Activated CD4-positive, alpha-beta T cell treated with anti-CD3 and anti-CD28 coated beads, Interleukin-10, Interleukin-2, amounts not matched to agents 100 ng/mL and 50 ng/mL, durations not matched to agents 16 hours and 8 hours (primary cell): ENCODE data around the gene ZNF32.

ENCODE experiments used
- DNase-seq: peaks from one replicate; pipeline ENCODE4 v3.0.0-alpha.2; 2020

The ZNF32 gene, protein sequence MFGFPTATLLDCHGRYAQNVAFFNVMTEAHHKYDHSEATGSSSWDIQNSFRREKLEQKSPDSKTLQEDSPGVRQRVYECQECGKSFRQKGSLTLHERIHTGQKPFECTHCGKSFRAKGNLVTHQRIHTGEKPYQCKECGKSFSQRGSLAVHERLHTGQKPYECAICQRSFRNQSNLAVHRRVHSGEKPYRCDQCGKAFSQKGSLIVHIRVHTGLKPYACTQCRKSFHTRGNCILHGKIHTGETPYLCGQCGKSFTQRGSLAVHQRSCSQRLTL

GRCh38 chr10:43648398-43649184 lies at the start of gene ZNF32:
Gene ZNF32, minus strand, starts transcription at chr10:43648881. Its CDS starts 2,748 bp downstream, at chr10:43646133.
- peak; percentile 86 for DNase-seq

DNA sequence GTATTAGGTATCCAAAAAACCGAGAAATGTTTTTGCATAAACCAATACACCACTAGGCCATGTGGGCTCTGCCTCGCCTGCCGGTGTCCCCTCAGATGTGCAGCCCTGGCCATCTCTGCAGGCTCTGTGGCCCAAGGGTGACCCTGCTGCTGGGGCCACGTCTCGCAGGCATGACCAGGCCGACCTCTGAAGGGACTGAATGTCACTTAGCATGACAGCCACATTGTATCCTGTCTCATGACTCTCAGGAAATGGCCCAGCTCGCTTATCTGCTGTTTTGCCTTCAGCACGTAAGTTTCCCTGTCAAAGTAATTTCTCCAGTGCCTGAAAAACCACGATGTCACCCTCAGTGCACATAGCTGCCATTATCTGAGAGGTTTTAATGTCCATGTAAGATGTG lies 49.5 kb upstream of the ZNF32 start:
- no peak for DNase-seq

DNA sequence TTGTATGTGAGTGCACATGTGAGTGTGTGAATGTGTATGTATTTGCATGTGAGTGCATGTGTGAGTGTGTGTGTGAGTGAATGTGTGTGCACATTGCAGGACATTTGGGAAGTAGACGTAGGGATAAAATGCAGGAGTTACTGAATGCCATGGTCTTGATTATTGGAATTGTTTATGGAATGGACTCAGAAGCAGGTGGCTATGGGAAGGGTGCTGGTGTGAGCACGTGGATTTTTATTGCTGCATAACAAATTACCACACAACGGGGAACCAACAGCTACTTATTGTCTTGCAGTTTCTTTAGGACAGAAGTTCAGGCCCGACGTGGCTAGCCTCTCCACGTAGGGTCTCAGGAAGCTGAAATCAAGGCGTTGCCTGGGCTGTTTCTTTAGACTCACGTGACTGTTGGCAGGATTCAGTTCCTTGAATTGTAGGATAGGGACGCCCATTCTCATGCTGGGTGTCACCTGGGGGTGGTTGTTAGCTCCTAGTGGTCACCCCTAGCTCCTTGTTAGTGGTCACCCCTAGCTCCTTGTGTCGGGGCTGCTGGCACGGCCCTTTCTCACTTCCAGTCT lies 48.3 kb upstream of the ZNF32 start:
- no peak for DNase-seq

- DNase-seq = no peak
These were observed 47.0 kb upstream of the ZNF32 start for GRCh38 chr10:43695730-43696129.

- no peak for DNase-seq
These were observed 46.6 kb upstream of the ZNF32 start for GRCh38 chr10:43695321-43695720.

GRCh38 chr10:43694526-43694925 lies 45.8 kb upstream of the ZNF32 start:
- DNase-seq = no peak

GRCh38 chr10:43693602-43694001 lies 44.9 kb upstream of the ZNF32 start:
- DNase-seq = no peak

- no peak for DNase-seq
These were observed 43.6 kb upstream of the ZNF32 start for GRCh38 chr10:43692051-43692825.

DNA sequence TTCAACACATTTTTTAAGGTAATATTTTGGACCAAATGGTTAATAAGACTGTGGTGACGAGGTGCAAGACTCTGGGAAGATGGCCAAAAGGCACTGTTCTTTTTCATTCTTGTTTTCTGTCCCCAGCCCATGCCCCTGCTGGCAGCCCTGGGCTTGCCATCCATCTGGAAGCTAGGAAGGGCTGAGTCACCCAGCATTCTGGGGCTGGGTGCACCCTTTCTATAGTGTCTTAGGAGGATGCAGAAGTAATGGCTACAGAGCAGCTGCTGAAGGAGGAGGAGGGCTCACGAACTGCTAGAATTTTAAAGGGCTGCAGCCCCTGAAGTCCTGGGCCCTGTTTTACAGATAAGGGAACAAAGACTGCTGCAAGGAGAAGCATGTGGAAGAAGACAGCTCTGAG lies 42.8 kb upstream of the ZNF32 start:
- no peak for DNase-seq

- DNase-seq = peak; percentile 86
These were observed 41.5 kb upstream of the ZNF32 start for GRCh38 chr10:43689955-43690771.

DNA sequence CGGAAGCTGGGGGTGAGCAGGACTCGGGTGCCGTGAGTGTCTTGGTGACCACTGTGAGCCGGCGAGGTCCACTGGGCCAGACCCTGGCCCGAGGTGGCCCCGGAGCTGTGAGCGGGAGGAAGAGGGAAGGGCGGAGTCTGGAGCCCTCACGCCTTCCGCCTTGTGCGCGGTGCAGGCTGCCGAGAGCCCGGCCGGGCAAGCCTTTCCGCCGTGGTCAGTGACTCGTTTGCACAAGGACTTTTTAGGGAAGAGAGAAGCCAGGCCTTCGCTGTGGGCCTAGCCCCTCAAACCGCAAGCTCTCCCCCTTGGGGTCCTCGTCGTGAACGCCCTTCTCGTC lies 40.9 kb upstream of the ZNF32 start:
- DNase-seq = peak; percentile 20

- DNase-seq = no peak
These were observed 40.4 kb upstream of the ZNF32 start for GRCh38 chr10:43689007-43689491.

DNA sequence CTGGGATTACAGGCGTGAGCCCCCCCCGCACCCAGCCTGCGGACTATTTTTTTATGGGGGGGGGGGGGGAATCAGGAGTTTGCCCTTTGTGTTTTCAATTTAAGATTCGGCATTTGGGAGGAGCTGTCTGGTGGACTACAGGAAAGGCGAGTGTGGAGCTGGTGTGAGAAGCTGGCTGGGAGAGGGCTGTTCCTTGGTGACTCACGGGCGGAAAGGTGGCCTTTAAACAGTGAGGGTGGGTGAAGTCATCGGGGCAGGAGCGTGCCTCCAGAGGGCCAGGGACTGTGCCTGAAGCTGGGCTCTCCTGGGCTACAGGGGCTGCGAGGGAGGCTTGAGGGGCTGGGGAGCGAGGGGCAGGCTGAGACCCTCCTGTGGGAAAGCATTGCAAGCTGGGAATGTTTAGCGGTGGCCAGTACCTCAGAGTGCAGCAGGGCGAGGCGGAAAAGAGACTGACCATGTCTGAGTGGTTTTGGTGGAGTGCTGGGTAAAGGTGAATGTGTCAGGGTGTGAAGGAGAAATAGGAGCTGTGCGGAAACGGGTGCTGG lies 39.7 kb upstream of the ZNF32 start:
- no peak for DNase-seq

- no peak for DNase-seq
These were observed 38.7 kb upstream of the ZNF32 start for GRCh38 chr10:43687373-43687772.

- no peak for DNase-seq
These were observed 37.7 kb upstream of the ZNF32 start for GRCh38 chr10:43686414-43686813.

DNA sequence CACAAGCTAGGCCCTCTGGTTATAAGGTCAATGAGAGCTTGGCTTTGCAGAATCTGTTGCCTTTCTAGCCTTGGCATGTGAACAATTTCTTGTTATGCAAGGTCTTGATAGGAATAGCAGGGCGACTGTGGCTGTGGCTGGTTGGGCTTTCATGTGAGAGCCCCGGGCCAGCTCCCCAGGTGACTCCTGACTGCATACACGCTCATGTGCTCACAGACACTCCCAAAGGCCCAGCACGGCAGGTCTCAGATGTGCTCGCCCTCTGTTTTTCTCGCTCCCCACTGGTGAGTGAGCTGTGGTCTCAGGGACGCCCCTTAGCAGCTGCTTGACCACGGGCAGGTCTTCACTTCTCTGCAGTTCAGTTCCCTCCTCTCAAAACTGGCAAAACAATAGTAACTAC lies 37.1 kb upstream of the ZNF32 start:
- no peak for DNase-seq

GRCh38 chr10:43684292-43684559 lies 35.5 kb upstream of the ZNF32 start:
- DNase-seq = no peak

- peak; percentile 35 for DNase-seq
These were observed 35.0 kb upstream of the ZNF32 start for GRCh38 chr10:43683451-43684291.

GRCh38 chr10:43682956-43683355 lies 34.3 kb upstream of the ZNF32 start:
- no peak for DNase-seq

- no peak for DNase-seq
These were observed 33.0 kb upstream of the ZNF32 start for GRCh38 chr10:43681721-43682120.

DNA sequence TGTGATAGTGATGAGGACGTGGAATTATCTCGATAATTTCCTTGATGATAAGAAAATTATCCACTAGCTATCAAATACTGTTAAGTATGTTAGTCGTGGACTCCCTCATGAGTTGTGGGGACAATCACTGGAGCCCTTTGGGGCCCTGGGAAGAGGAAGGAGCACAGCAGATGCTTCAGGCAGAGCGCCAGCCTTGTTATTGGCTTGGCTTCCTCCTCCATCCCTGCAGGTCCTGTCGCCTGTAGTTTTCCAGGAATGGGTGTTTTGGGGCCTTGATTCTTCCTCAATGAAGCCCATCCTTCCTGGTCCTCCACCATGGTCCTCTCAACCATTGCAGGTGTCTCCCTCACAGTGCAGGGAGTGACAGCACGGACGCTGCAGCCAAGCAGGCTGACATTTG lies 32.5 kb upstream of the ZNF32 start:
- DNase-seq = no peak
